WTC11 (cell line): ENCODE measurements around the gene C11orf21.
"Not testable (repeated sequence)": the region's sequence is repeated elsewhere in the genome, so short reads cannot be mapped to it uniquely, and the experiment has no call there.

Source experiments
- ATF2 ChIP-seq: sonication (generic); formaldehyde crosslinking; IDR thresholded peaks from 2 replicates; pipeline ENCODE4 v1.8.1; 2022; ENCODE audit warnings: low read depth, missing genetic modification reagents, borderline replicate concordance
- CREM ChIP-seq: sonication (generic); formaldehyde crosslinking; IDR thresholded peaks from 2 replicates; pipeline ENCODE4 v1.8.1; 2022; ENCODE audit warnings: mild to moderate bottlenecking, missing genetic modification reagents, moderate library complexity
- CTCF ChIP-seq: fragments of 200-600 bp; IDR thresholded peaks from 2 replicates; pipeline ENCODE4 v1.8.0; 2022; ENCODE audit warnings: antibody characterized with exemption
- GTF2I ChIP-seq: fragments of 250-450 bp; sonication (Bioruptor Pico); conservative IDR thresholded peaks from 2 replicates; pipeline ENCODE4 v1.4.0; 2021; ENCODE audit warnings: mild to moderate bottlenecking
- KAT7 ChIP-seq: sonication (generic); formaldehyde crosslinking; IDR thresholded peaks from 2 replicates; pipeline ENCODE4 v1.8.1; 2023; ENCODE audit warnings: missing genetic modification reagents, mild to moderate bottlenecking, borderline replicate concordance
- NR2C2 ChIP-seq: sonication (generic); formaldehyde crosslinking; IDR thresholded peaks from 2 replicates; pipeline ENCODE4 v1.8.0; 2022; ENCODE audit warnings: mild to moderate bottlenecking, missing genetic modification reagents
- PREB ChIP-seq: sonication (generic); formaldehyde crosslinking; IDR thresholded peaks from 2 replicates; pipeline ENCODE4 v1.8.1; 2022; ENCODE audit warnings: mild to moderate bottlenecking, missing genetic modification reagents, moderate library complexity, borderline replicate concordance
- RELA ChIP-seq: sonication (generic); formaldehyde crosslinking; IDR thresholded peaks from 2 replicates; pipeline ENCODE4 v1.8.1; 2022; ENCODE audit warnings: missing genetic modification reagents, mild to moderate bottlenecking, borderline replicate concordance
- SMAD4 ChIP-seq: sonication (generic); formaldehyde crosslinking; IDR thresholded peaks from 2 replicates; pipeline ENCODE4 v1.8.0; 2022; ENCODE audit warnings: mild to moderate bottlenecking, missing genetic modification reagents
- STAT6 ChIP-seq: sonication (generic); formaldehyde crosslinking; conservative IDR thresholded peaks from 2 replicates; pipeline ENCODE4 v1.8.1; 2023; ENCODE audit warnings: mild to moderate bottlenecking, low read depth, missing genetic modification reagents, moderate library complexity
- USF2 ChIP-seq: sonication (generic); formaldehyde crosslinking; IDR thresholded peaks from 2 replicates; pipeline ENCODE4 v1.8.1; 2023; ENCODE audit warnings: mild to moderate bottlenecking, missing genetic modification reagents, moderate library complexity
- ZMAT4 ChIP-seq: fragments of 250-450 bp; sonication (Bioruptor Pico); IDR thresholded peaks from 2 replicates; pipeline ENCODE4 v1.9.0; 2021; ENCODE audit warnings: mild to moderate bottlenecking
- ZNF138 ChIP-seq: sonication (generic); formaldehyde crosslinking; conservative IDR thresholded peaks from 2 replicates; pipeline ENCODE4 v1.8.1; 2022; ENCODE audit warnings: mild to moderate bottlenecking, moderate library complexity, missing genetic modification reagents
- ZNF423 ChIP-seq: fragments of 250-450 bp; sonication (Bioruptor Pico); IDR thresholded peaks from 2 replicates; pipeline ENCODE4 v2.1.2; 2022; ENCODE audit warnings: mild to moderate bottlenecking, moderate library complexity

GRCh38 chr11:2286350-2286749 lies 15.4 kb downstream of the C11orf21 start:
- TF ChIP-seq CTCF; ZNF423 (CRISPR knock-in tag); CREM (CRISPR knock-in tag); USF2 (CRISPR knock-in tag); SMAD4 (CRISPR knock-in tag); PREB; ATF2; GTF2I; RELA (CRISPR knock-in tag); ZMAT4 (CRISPR knock-in tag); NR2C2 (CRISPR knock-in tag); ZNF138 (CRISPR knock-in tag); KAT7; STAT6 (CRISPR knock-in tag): not testable (repeated sequence)
